ACC112 (cell line): Measurements from ENCODE around the gene TMEM72.

Source experiments
- H2AFZ ChIP-seq: fragments of 200-600 bp; sonication (generic); one replicate; pipeline ENCODE4 v1.6.0; 2017; ENCODE audit warnings: antibody characterized with exemption, low read length; ENCODE audit not compliant: unreplicated experiment
- H3K27ac ChIP-seq: fragments of 200-600 bp; sonication (generic); 2 replicates; pipeline ENCODE4 v1.5.1; 2014; ENCODE audit warnings: low read depth, mild to moderate bottlenecking, antibody characterized with exemption, low read length, moderate library complexity
- H3K27me3 ChIP-seq: fragments of 200-600 bp; sonication (generic); 2 replicates; pipeline ENCODE4 v1.6.1; 2014; ENCODE audit warnings: mild to moderate bottlenecking, antibody characterized with exemption, low read length, moderate library complexity, mixed read lengths; ENCODE audit not compliant: insufficient read depth
- H3K36me3 ChIP-seq: fragments of 200-600 bp; sonication (generic); 2 replicates; pipeline ENCODE4 v1.6.1; 2016; ENCODE audit warnings: mild to moderate bottlenecking, antibody characterized with exemption, low read length, moderate library complexity, mixed read lengths; ENCODE audit not compliant: insufficient read depth
- H3K4me1 ChIP-seq: fragments of 200-600 bp; sonication (generic); one replicate; pipeline ENCODE4 v1.6.1; 2016; ENCODE audit warnings: low read length, mixed read lengths; ENCODE audit not compliant: insufficient read depth, unreplicated experiment, control insufficient read depth
- H3K4me3 ChIP-seq: fragments of 200-600 bp; sonication (generic); 2 replicates; pipeline ENCODE4 v1.5.1; 2014; ENCODE audit warnings: mild to moderate bottlenecking, low read depth, low read length
- H3K79me2 ChIP-seq: fragments of 200-600 bp; sonication (generic); one replicate; pipeline ENCODE4 v1.6.0; 2016; ENCODE audit warnings: low read length; ENCODE audit not compliant: control insufficient read depth, unreplicated experiment, insufficient read depth

Gene TMEM72

DNA sequence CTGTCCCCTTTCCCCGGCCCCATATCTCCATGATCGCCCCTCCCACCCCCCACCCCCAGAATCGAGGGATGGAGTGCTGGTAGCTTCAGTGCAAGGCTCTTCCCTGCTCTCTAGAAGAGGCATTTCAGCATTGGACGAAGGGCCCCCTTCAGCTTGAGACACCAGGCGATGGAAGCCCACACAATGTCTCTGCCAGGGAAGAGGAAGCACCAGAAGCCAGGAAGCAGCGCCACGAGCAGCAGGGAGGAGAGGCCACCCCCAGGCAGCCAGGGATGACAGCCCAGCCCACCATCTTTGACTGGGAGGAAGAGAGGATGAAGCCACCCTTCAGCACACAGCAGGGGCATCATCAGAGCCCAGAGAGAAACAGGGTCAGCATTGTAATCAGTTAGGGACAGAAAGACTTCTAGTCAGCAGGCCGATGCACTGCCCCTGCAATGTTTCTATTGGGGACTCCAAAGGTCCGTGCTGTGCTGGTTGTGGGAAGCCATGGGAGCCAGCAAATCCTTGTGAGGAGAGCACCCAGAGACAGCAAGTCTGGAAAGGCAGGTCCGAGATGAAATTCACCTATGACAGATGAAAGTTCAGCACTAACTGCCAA, 15.7 kb downstream of the TMEM72 start:
- Histone ChIP-seq H2AFZ (no peak overlapping the region), H3K36me3 (no peaks in the 10 kb centered on the region), H3K4me3 (no peak overlapping the region), H3K4me1 (peaks cover 6% of the 10 kb centered on the region), H3K27ac (no peak overlapping the region), H3K79me2 (no peaks in the 10 kb centered on the region), H3K27me3 (peaks cover 12% of the 10 kb centered on the region; the same call in 1 of the 2 replicates)

DNA sequence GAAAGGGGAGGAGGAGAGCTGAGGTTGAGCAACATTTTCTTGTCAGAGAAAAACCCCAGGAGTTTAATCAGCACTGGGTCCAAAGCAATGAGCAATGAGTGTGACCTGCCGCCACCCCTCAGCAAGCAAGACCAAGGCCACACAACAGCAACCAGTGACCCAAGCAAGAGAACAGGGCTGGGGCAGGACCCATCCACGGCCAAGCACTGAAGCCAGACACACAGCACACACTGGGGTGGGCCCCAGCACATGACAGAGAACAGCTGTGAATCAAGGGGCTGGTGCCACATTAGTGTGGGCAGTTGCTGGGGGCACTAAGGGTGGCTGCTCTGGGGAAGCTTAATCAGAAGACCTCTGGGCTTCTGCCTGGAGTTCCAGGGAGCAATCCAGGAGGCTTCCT, 16.2 kb downstream of the TMEM72 start:
- Histone ChIP-seq H3K4me3 (no peak overlapping the region), H3K36me3 (no peaks in the 10 kb centered on the region), H2AFZ (no peak overlapping the region), H3K27me3 (0 out of 2 replicates have a peak, but pooled peaks cover 10% of the 10 kb centered on the region), H3K27ac (no peak overlapping the region), H3K79me2 (no peaks in the 10 kb centered on the region), H3K4me1 (peaks cover 6% of the 10 kb centered on the region)

DNA sequence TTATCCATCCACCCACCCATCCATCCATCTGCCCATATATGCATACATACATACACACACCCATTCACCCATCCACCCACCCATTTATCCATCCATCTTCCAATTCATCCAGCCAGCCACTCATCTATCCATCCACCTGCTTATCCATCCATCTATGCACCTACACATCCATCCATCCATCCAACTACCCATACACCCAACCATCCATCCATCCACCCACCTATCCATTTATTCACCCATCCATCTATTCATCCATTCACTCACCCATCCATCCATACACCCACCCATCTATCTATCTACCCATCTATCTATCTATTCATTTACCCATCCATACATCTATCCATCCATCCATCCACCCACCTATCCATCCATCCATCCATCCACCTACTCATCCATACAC, 17.3 kb downstream of the TMEM72 start:
- Histone ChIP-seq H3K4me1 (peaks cover 6% of the 10 kb centered on the region), H2AFZ (no peak overlapping the region), H3K36me3 (no peaks in the 10 kb centered on the region), H3K27ac (no peak overlapping the region), H3K79me2 (no peaks in the 10 kb centered on the region), H3K27me3 (no peaks in the 10 kb centered on the region), H3K4me3 (no peak overlapping the region)

DNA sequence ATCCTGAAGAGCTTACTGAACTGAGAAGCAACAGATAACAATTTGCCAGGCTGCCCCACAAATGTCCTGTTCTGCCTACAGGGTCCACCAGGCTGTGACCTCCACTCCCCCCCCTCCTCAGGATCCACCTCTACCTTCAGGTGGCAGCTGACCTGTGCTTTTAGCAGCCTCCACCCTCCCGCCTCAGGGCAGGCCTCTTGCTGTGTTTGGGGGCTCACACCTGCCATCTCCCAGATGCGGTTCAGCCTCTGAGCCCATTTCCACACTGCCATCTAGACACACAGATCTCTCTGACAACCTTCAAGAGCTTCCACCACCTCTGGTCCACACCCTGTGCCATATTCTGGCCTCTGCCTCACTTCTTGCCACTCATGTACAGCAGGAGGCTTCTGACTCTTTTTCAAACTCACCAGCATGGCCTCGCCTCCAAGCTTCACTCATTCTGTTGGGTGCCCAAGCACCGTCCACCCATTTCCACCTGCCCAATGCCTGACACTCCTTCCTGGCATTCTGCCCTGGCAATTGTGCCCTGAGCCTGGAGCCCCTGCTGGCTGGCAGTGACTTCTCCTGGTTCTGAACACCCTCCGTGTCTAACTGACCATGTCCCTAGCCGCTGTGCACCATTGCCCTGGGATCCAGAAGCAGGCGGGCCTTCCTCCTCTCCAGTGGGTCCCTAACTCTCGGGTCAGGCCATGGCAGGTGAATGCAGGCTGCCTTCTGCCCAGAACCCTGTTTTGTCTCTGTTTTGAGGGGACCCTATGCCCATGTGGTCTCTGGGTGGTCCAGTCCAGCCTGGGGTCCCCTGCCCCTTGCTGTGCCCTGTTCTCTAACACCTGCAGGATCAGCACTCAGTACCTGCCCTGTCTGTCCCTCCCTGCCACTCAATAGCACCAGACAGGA, 18.5 kb downstream of the TMEM72 start:
- H2AFZ ChIP-seq = no peak overlapping the region
- no peak overlapping the region for H3K27ac ChIP-seq
- H3K4me1 ChIP-seq = peaks cover 6% of the 10 kb centered on the region
- H3K79me2 ChIP-seq = no peaks in the 10 kb centered on the region
- H3K27me3 ChIP-seq = no peaks in the 10 kb centered on the region
- no peak overlapping the region for H3K4me3 ChIP-seq
- no peaks in the 10 kb centered on the region for H3K36me3 ChIP-seq

DNA sequence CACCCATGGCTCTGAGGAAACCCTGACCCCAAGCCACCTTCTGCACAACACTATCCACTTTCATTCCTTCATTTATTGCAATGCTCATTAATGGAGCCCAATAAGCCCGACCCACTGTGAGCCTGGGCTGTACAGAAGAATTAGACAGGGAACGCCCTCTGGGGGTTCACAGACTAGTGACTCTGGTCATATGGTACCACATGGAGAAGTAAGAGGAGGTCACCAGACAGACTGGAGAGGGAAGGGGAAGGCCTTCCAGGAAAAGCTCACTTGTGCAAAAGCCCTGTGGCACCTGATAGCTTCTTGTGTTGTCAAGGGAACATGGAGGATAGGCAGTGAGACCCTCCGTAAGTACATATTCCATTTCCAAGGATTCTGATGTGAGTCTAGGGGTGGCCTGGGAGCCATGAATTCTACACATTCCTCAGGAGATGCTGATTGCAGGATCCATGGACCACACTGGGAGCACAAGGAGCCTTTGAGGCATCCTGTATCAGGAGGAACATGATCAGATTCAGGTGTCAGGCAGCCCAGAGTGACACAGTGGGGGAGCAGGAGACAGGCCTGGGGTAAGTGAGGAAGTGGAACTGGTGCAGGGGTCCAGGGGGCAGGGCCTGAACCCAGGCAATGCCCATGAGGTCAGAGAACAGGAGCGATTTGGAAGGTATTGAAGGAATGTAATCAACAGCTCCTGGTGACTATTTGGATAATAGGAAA, 19.9 kb downstream of the TMEM72 start:
- Histone ChIP-seq H3K27me3 (no peaks in the 10 kb centered on the region), H3K27ac (no peak overlapping the region), H2AFZ (no peak overlapping the region), H3K79me2 (no peaks in the 10 kb centered on the region), H3K4me3 (no peak overlapping the region), H3K36me3 (no peaks in the 10 kb centered on the region), H3K4me1 (peaks cover 13% of the 10 kb centered on the region)

DNA sequence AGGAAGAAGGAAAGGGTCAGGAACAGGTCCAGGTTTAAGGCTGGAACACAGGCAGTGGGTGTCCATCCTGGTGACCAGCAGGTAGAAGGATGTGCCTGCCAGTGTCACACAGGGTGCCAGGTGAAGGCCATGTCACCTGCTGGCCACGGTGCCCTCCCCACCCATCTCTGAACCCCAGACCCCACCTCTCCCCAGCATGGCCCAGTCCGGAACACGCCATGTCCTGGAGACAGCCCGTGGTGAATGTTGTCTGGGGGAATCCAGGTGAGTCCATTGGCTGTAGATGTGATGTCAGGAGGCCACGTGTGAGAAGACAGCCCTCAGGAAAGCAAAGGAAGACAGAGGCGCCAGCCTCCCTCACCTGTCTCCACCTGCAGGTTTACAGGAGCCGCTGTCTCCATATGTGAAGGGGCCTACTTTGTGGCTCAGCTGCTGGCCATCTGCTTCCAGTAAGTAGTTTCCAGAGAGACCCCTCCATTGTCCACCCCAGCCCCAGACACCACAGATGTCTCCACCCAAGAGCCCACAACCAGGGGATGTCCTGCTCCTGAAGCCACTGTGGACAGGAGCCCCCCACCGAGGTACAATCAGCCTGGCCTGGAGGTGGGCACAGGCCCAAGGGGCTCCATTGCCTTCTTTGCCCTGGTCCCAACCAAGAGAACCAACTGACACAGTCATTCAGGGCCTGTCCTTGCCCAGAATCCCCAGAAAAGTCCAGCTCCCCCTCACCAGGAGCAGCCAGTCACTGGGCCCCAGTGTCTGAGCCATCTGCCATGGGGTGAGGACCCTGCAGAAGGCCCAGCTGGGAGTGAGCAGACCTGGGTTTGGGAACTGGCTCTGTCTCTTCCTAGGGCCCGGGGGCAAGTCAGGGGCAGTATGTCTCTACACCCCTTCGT, 20.7 kb downstream of the TMEM72 start:
- Histone ChIP-seq H2AFZ (no peak overlapping the region), H3K4me3 (no peak overlapping the region), H3K27ac (no peak overlapping the region), H3K27me3 (no peaks in the 10 kb centered on the region), H3K79me2 (no peaks in the 10 kb centered on the region), H3K36me3 (no peaks in the 10 kb centered on the region), H3K4me1 (peaks cover 13% of the 10 kb centered on the region)

DNA sequence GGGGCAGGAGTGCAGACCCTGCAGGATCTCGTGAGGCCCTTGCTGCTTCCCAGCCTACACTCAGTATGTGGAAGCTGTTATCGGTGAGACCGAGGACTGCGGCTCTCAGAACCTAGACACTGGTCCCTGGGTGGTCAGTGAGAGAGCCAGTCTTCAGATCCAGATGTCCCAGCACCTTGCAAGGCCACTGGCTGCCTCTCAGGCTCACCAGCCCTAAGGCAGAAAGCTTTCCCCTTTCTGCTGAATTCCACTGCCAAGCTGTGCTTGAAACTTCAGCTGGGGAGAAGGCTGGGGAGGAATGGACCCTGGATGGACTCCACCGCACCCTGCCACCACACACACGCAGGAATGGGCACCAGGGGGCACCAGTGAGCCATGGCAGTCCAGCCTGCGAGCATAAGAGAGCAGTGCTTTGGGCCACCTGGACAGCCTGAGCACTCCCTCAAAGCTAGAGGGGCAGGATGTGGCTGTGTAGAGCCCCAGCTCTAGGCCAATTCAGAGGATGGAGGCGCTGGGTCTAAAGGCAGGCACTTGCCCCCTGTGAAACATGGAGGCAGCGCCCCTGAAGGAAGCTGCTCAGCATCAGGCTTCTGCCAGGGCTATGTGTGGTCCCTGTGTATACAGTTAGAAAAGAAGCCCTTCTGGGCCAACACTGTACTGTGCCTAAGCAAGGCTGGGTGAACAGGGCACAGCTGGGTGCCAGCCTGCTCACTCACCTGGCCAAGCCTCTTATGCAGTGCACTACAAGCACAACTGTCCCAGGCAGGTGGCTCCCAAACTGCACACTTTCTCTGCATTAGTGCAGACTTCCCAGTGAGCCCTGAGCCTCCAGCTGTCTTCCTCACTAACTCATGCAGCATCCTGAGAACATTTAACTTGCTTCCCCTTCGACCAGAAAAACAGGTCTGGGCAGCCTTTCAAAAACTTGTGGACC, 21.6 kb downstream of the TMEM72 start:
- no peak overlapping the region for H3K4me3 ChIP-seq
- no peaks in the 10 kb centered on the region for H3K79me2 ChIP-seq
- H3K27ac ChIP-seq = no peak overlapping the region
- peaks cover 7% of the 10 kb centered on the region for H3K4me1 ChIP-seq
- no peak overlapping the region for H2AFZ ChIP-seq
- no peaks in the 10 kb centered on the region for H3K36me3 ChIP-seq
- H3K27me3 ChIP-seq = no peaks in the 10 kb centered on the region

DNA sequence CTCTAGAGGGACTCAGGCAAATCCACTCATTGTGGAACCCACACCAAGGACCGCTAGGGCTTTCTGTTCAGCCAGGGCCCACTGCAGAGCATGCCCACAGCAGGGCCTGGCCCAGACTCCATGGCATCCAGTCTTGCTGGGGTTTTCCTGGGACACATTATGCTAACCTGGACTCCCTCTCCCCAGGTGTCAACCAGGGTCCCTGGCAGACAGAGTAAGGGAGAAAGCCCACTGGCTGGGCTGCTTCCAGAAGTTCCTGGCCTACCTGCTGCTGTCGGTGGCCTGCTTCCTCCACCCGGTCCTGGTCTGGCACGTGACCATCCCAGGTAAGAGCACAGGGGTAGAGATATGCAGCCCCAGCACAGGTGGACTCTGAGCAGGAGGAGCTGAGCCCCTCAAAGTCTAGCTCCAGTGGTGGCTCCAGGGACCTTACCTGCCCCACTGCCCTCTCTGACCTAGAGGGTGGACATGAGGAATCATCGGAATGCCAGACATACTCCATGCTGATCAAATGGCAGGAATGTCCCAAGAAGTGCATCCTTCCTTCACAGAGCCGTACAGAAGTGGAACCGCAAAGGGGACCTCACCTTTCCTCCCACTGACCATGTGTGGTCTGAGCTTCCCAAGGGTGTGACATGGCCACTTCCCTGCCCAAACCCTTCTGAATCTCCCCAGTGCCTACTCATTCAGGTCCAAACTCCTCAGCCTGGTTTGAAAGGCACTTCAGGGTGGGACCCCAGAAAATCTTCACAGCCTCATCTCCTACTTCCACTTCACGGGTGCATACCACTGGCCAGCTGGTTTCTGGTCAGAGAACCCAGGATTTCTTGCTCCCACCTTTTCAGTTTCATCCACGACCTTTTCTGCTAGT, 22.5 kb downstream of the TMEM72 start:
- no peak overlapping the region for H2AFZ ChIP-seq
- no peak overlapping the region for H3K27ac ChIP-seq
- peaks cover 7% of the 10 kb centered on the region for H3K4me1 ChIP-seq
- no peaks in the 10 kb centered on the region for H3K36me3 ChIP-seq
- no peaks in the 10 kb centered on the region for H3K27me3 ChIP-seq
- H3K79me2 ChIP-seq = no peaks in the 10 kb centered on the region
- no peak overlapping the region for H3K4me3 ChIP-seq
